H1 (cell line): ENCODE measurements around the gene DHCR7. TPM values are rescaled to one million over a fixed set of nuclear protein-coding genes. Genes with fewer than 3 reads are reported as not detected.

Experiments used
- CTCF ChIA-PET: fragments of 300-600 bp; sonication (Branson Sonifier 250); formaldehyde crosslinking; loops from one replicate; lab custom pipeline; 2021; ENCODE audit not compliant: partially characterized antibody; lab: Charles Lee
- POLR2A ChIA-PET: fragments of 300-600 bp; sonication (Branson Sonifier 250); formaldehyde crosslinking; loops from one replicate; lab custom pipeline; 2021; ENCODE audit warnings: inconsistent platforms; ENCODE audit not compliant: partially characterized antibody; lab: Charles Lee
- DNase-seq, 2 experiments: peaks; one replicate each; pipeline versions ENCODE4 v3.0.0 to v3.0.0-alpha.2; 2010 to 2022; ENCODE audit warnings: low spot score in 2 of 2, low read depth in 1 of 2, mixed read lengths in 1 of 2
- FAIRE-seq: peaks from 2 replicates; lab custom pipeline; 2011; peaks lifted over from hg19 to GRCh38; lab: Jason Lieb, UNC
- H2AFZ ChIP-seq: 2 replicates; pipeline ENCODE4 v1.8.1; 2012; ENCODE audit warnings: low read length, inconsistent platforms
- H2AK5ac ChIP-seq: 2 replicates; pipeline ENCODE4 v1.6.1; 2013; ENCODE audit warnings: low read depth, low read length
- H2BK120ac ChIP-seq: replicated peaks from 2 replicates; pipeline ENCODE3; 2013; ENCODE audit warnings: low read depth, low read length, inconsistent platforms
- H2BK12ac ChIP-seq: 2 replicates; pipeline ENCODE4 v1.6.1; 2013; ENCODE audit warnings: low read depth, low read length
- H2BK15ac ChIP-seq: 2 replicates; pipeline ENCODE4 v1.6.1; 2013; ENCODE audit warnings: low read length
- H2BK20ac ChIP-seq: 2 replicates; pipeline ENCODE4 v1.6.1; 2013; ENCODE audit warnings: low read length
- H2BK5ac ChIP-seq: 2 replicates; pipeline ENCODE4 v1.6.1; 2013; ENCODE audit warnings: low read depth, low read length
- H3K14ac ChIP-seq: 2 replicates; pipeline ENCODE4 v1.6.1; 2013; ENCODE audit warnings: inconsistent platforms; ENCODE audit not compliant: insufficient read length
- H3K18ac ChIP-seq: 2 replicates; pipeline ENCODE4 v1.6.1; 2013; ENCODE audit warnings: low read length; ENCODE audit errors: extremely low read depth
- H3K23ac ChIP-seq: 2 replicates; pipeline ENCODE4 v1.6.1; 2013; ENCODE audit warnings: inconsistent platforms; ENCODE audit not compliant: insufficient read length
- H3K23me2 ChIP-seq: 2 replicates; pipeline ENCODE4 v1.6.1; 2013; ENCODE audit warnings: low read depth, low read length
- H3K27ac ChIP-seq: 2 replicates; pipeline ENCODE4 v1.6.1; 2011; ENCODE audit warnings: low read depth, low read length, inconsistent platforms
- H3K27me3 ChIP-seq, 4 experiments: replicated peaks in 1 of 4; 1 replicate in 1 of 4; 2 replicates in 3 of 4; pipeline versions ENCODE4 v1.6.1 to v1.8.1; 2011 to 2013; ENCODE audit warnings: low read length in 3 of 4, mild to moderate bottlenecking in 3 of 4, inconsistent platforms in 2 of 4, mixed read lengths in 2 of 4, moderate library complexity in 1 of 4; ENCODE audit not compliant: control insufficient read depth in 3 of 4, insufficient read depth in 3 of 4; ENCODE audit errors: extremely low read depth in 1 of 4
- H3K36me3 ChIP-seq, 4 experiments: 2 replicates each; pipeline versions ENCODE4 v1.6.1 to v1.8.1; 2011 to 2013; ENCODE audit warnings: mild to moderate bottlenecking in 4 of 4, low read length in 3 of 4, moderate library complexity in 2 of 4, control low read depth in 1 of 4, inconsistent platforms in 1 of 4; ENCODE audit not compliant: insufficient read depth in 4 of 4, control insufficient read depth in 2 of 4
- H3K4ac ChIP-seq: replicated peaks from 2 replicates; pipeline ENCODE3; 2013; ENCODE audit warnings: low read length, low read depth, mixed read lengths, inconsistent platforms; ENCODE audit not compliant: insufficient read length
- H3K4me1 ChIP-seq, 4 experiments: replicated peaks in 1 of 4; 1 replicate in 1 of 4; 2 replicates in 3 of 4; pipeline versions ENCODE4 v1.6.1 to v1.8.1; 2011 to 2013; ENCODE audit warnings: low read length in 3 of 4, inconsistent platforms in 2 of 4, mixed read lengths in 1 of 4; ENCODE audit not compliant: insufficient read depth in 4 of 4, control insufficient read depth in 3 of 4
- H3K4me2 ChIP-seq, 2 experiments: 2 replicates each; pipeline versions ENCODE4 v1.6.1 to v1.8.1; 2011 to 2013; ENCODE audit warnings: low read depth in 2 of 2, low read length in 2 of 2, control low read depth in 1 of 2, inconsistent platforms in 1 of 2, mild to moderate bottlenecking in 1 of 2; ENCODE audit not compliant: insufficient read depth in 1 of 2
- H3K4me3 ChIP-seq, 4 experiments: fragments of 200-600, 300-600 bp in 1 of 4; sonication (generic), shearing (Covaris generic), sonication (Bioruptor Twin) in 1 of 4; 2 replicates each; pipeline versions ENCODE4 v1.5.1 to v1.8.1; 2011 to 2016; ENCODE audit warnings: low read length in 4 of 4, low read depth in 3 of 4, control low read depth in 2 of 4, inconsistent platforms in 2 of 4, mild to moderate bottlenecking in 2 of 4, mixed read lengths in 1 of 4, moderate library complexity in 1 of 4; ENCODE audit not compliant: insufficient read depth in 2 of 4; ENCODE audit errors: extremely low read depth in 1 of 4
- H3K56ac ChIP-seq: replicated peaks from 2 replicates; pipeline ENCODE3; 2013; ENCODE audit warnings: low read depth, mild to moderate bottlenecking, mixed read lengths, low read length, inconsistent platforms; ENCODE audit not compliant: insufficient read length
- H3K79me1 ChIP-seq: 2 replicates; pipeline ENCODE4 v1.6.1; 2013; ENCODE audit warnings: low read depth, low read length, control low read depth
- H3K79me2 ChIP-seq, 2 experiments: 2 replicates each; pipeline versions ENCODE4 v1.6.1 to v1.8.1; 2012 to 2013; ENCODE audit warnings: low read length in 2 of 2, mild to moderate bottlenecking in 2 of 2, inconsistent platforms in 1 of 2; ENCODE audit not compliant: insufficient read depth in 2 of 2, control insufficient read depth in 1 of 2
- H3K9ac ChIP-seq, 4 experiments: replicated peaks in 1 of 4; 1 replicate in 1 of 4; 2 replicates in 3 of 4; pipeline versions ENCODE4 v1.6.1 to v1.8.1; 2011 to 2013; ENCODE audit warnings: low read depth in 3 of 4, low read length in 3 of 4, control low read depth in 2 of 4, mild to moderate bottlenecking in 2 of 4, moderate library complexity in 2 of 4, inconsistent platforms in 1 of 4; ENCODE audit errors: extremely low read depth in 1 of 4
- H3K9me3 ChIP-seq, 2 experiments: 2 replicates each; pipeline versions ENCODE4 v1.6.1 to v1.8.1; 2012 to 2013; ENCODE audit warnings: mild to moderate bottlenecking in 2 of 2, moderate library complexity in 2 of 2, control low read depth in 1 of 2, inconsistent platforms in 1 of 2, low read depth in 1 of 2, low read length in 1 of 2, mixed read lengths in 1 of 2; ENCODE audit not compliant: insufficient read depth in 2 of 2
- H4K20me1 ChIP-seq, 2 experiments: replicated peaks in 1 of 2; 2 replicates each; pipeline versions ENCODE3 to v1.8.1; 2011 to 2013; ENCODE audit warnings: inconsistent platforms in 2 of 2, low read length in 2 of 2, mild to moderate bottlenecking in 1 of 2; ENCODE audit not compliant: insufficient read depth in 2 of 2, control insufficient read depth in 1 of 2
- H4K5ac ChIP-seq: 2 replicates; pipeline ENCODE4 v1.6.1; 2013; ENCODE audit warnings: low read length, low read depth, mixed read lengths, inconsistent platforms; ENCODE audit not compliant: insufficient read length
- H4K8ac ChIP-seq: 2 replicates; pipeline ENCODE4 v1.8.0; 2013; ENCODE audit warnings: mild to moderate bottlenecking, moderate library complexity, low read length, inconsistent platforms; ENCODE audit not compliant: insufficient read depth; ENCODE audit errors: extremely low read depth
- H4K91ac ChIP-seq: replicated peaks from 2 replicates; pipeline ENCODE3; 2013; ENCODE audit warnings: low read length, mixed read lengths, inconsistent platforms; ENCODE audit not compliant: insufficient read length
- CBX8 ChIP-seq: fragments of 300-800, 300-1000 bp; sonication (generic); IDR thresholded peaks from 2 replicates; pipeline ENCODE4 v1.7.1; 2016; ENCODE audit warnings: low read depth, low read length, borderline replicate concordance
- EP300 ChIP-seq, 2 experiments: IDR thresholded peaks; 1 replicate in 1 of 2; 2 replicates in 1 of 2; pipeline ENCODE4 v1.6.1; 2011 to 2012; ENCODE audit warnings: low read depth in 2 of 2, low read length in 2 of 2, mild to moderate bottlenecking in 2 of 2, borderline replicate concordance in 1 of 2, inconsistent platforms in 1 of 2, moderate library complexity in 1 of 2
- GTF2F1 ChIP-seq: IDR thresholded peaks from 2 replicates; pipeline ENCODE4 v1.6.1; 2012; ENCODE audit warnings: low read depth, low read length, improper control_type of control experiment, borderline replicate concordance
- MAFK ChIP-seq: IDR thresholded peaks from 2 replicates; pipeline ENCODE4 v1.6.1; 2012; ENCODE audit warnings: low read depth, mild to moderate bottlenecking, improper control_type of control experiment, low read length
- PHF8 ChIP-seq: fragments of 200-600 bp; sonication (generic); conservative IDR thresholded peaks from 2 replicates; pipeline ENCODE4 v1.7.1; 2012; ENCODE audit warnings: low read depth, mild to moderate bottlenecking, inconsistent platforms, low read length, moderate library complexity
- RNF2 ChIP-seq: fragments of 200-900, 300-1000 bp; sonication (generic); IDR thresholded peaks from 2 replicates; pipeline ENCODE4 v1.7.1; 2016; ENCODE audit warnings: borderline replicate concordance, low read depth, mild to moderate bottlenecking, antibody characterized with exemption, low read length; ENCODE audit not compliant: poor library complexity, severe bottlenecking; ENCODE audit errors: missing control alignments
- SIRT6 ChIP-seq: IDR thresholded peaks from one replicate; pipeline ENCODE4 v1.7.1; 2012; ENCODE audit warnings: low read length, inconsistent platforms
- SRF ChIP-seq: IDR thresholded peaks from 2 replicates; pipeline ENCODE4 v1.6.1; 2011; ENCODE audit warnings: mild to moderate bottlenecking, low read depth, low read length, moderate library complexity
- TAF7 ChIP-seq: optimal IDR thresholded peaks from 2 replicates; pipeline ENCODE3; 2011; ENCODE audit warnings: low read depth, mild to moderate bottlenecking, inconsistent platforms, low read length, moderate library complexity, borderline replicate concordance
- TCF12 ChIP-seq: IDR thresholded peaks from 2 replicates; pipeline ENCODE4 v1.6.1; 2011; ENCODE audit warnings: low read depth, mild to moderate bottlenecking, low read length
- ZNF274 ChIP-seq: IDR thresholded peaks from 2 replicates; pipeline ENCODE4 v1.7.0; 2012; ENCODE audit warnings: low read length, borderline replicate concordance; ENCODE audit errors: extremely low read depth
- WGBS, 2 experiments: shearing (Covaris generic) in 1 of 2; methylation state at CpG; one replicate each; pipeline versions ENCODE4 v1.1.6 to v1.1.7; 2013 to 2015; ENCODE audit warnings: low lambda C conversion rate in 2 of 2, mixed read lengths in 2 of 2, inconsistent platforms in 1 of 2, low coverage in 1 of 2, missing lambda C conversion rate in 1 of 2; ENCODE audit not compliant: insufficient replicate concordance in 2 of 2, insufficient coverage in 1 of 2, insufficient read length in 1 of 2; ENCODE audit errors: extremely low coverage in 1 of 2, missing lambda C conversion rate in 1 of 2; 5-methylcytosine and 5-hydroxymethylcytosine counted together
- polyA plus RNA-seq, 7 experiments: library from polyadenylated mRNA; depleted of rRNA in 3 of 7; stranded (reverse) in 5 of 7; unstranded in 2 of 7; fragments of >200 nt in 5 of 7; fragments of 200-250 nt in 2 of 7; gene quantifications; 1 replicate in 5 of 7; 2 replicates in 1 of 7; 4 replicates in 1 of 7; pipeline versions ENCODE4 v1.2.1 to v1.2.3, GENCODE V29; 2011 to 2013; ENCODE audit warnings: missing spikeins in 2 of 7, mixed read lengths in 2 of 7
- total RNA-seq: library from RNA; stranded (reverse); fragmentation: NEBNext Ultra II Directional; extraction: Animal tissue kit (Norgen Biotek cat#: 25700); gene quantifications from 2 replicates; pipeline ENCODE4 v1.2.1, GENCODE V29; 2021
- TF ChIP-seq, protein P1 (sequence below): IDR thresholded peaks from 2 replicates; pipeline ENCODE4 v1.6.1; 2012; ENCODE audit warnings: low read length, inconsistent platforms

The DHCR7 gene
- total and polyA plus RNA-seq, 2 of the 8 experiments (the other 6 are each of a cell fraction or from before 2014, with no cell fraction given), result 144 to 157 TPM

DNA sequence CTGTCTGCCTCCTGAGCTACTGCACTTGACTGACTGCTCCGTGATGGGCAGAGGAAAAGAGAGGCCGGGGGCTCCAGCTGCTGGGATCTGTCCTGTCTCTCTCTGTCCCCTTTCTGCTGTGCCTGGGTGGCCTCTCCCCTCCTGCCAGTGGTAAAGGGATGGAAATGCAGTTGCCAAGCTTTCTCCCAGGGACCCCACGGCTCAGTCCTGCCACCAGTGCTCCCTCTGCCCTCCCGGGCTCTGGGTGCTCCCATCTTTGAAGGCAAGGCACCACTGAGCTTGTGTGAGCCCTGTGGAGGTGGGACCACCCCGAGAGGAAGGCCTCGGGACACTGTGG lies 36.8 kb upstream of the DHCR7 start:
- Histone ChIP-seq H4K20me1 (peaks cover 4 to 16% of the 10 kb centered on the region in 2 experiments), H3K56ac (no peak overlapping the region), H2BK20ac (no peak overlapping the region), H2BK5ac (no peak overlapping the region), H3K79me1 (no peaks in the 10 kb centered on the region), H3K79me2 (no peaks in the 10 kb centered on the region), H4K8ac (no peak overlapping the region), H3K9ac (no peak overlapping the region), H3K27me3 (no peaks in the 10 kb centered on the region), H3K4me2 (no peak overlapping the region), H2BK12ac (no peak overlapping the region), H3K14ac (no peak overlapping the region), H2AFZ (no peak overlapping the region), H2AK5ac (no peak overlapping the region), H3K23ac (no peak overlapping the region), H3K4ac (no peak overlapping the region), H3K18ac (no peak overlapping the region), H3K9me3 (no peaks in the 10 kb centered on the region), H3K27ac (no peak overlapping the region), H4K5ac (no peak overlapping the region), H3K23me2 (peaks cover 4% of the 10 kb centered on the region; the same call in 1 of the 2 replicates), H4K91ac (no peak overlapping the region), H3K4me3 (no peak overlapping the region), H2BK120ac (no peak overlapping the region), H3K4me1 (no peaks in the 10 kb centered on the region), H3K36me3 (peaks cover 8 to 24% (median 19%) of the 10 kb centered on the region in 4 experiments; a peak in 7 of 8 replicates), H2BK15ac (no peak overlapping the region)
- CTCF ChIA-PET, result no interaction called here
- no peak for FAIRE-seq
- DNase-seq, result no peak
- WGBS, 2 experiments, result 92% methylated on average over 5 of the region's 6 CpGs; no CpG with 5 or more reads in 1 of the 2 experiments
- POLR2A ChIA-PET, result no interaction called here
- TF ChIP-seq PHF8, result no peak
- TF ChIP-seq CBX8, result no peak
- no peak for TF ChIP-seq TAF7
- no peak for TF ChIP-seq ZNF274
- no peak for TF ChIP-seq EP300 (IDR thresholded peaks at IDR 0.05; ENCODE audit: borderline replicate concordance in 1 of 2, low read depth in 2 of 2, low read length in 2 of 2)
- no peak for TF ChIP-seq TCF12
- TF ChIP-seq GTF2F1, result no peak
- no peak for TF ChIP-seq SIRT6
- no peak for TF ChIP-seq RNF2
- no peak for TF ChIP-seq SRF
- no peak for TF ChIP-seq MAFK
- TF ChIP-seq, protein P1, sequence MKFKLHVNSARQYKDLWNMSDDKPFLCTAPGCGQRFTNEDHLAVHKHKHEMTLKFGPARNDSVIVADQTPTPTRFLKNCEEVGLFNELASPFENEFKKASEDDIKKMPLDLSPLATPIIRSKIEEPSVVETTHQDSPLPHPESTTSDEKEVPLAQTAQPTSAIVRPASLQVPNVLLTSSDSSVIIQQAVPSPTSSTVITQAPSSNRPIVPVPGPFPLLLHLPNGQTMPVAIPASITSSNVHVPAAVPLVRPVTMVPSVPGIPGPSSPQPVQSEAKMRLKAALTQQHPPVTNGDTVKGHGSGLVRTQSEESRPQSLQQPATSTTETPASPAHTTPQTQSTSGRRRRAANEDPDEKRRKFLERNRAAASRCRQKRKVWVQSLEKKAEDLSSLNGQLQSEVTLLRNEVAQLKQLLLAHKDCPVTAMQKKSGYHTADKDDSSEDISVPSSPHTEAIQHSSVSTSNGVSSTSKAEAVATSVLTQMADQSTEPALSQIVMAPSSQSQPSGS, result no peak
